ENCODE data around the gene CSMD2. TPM values are rescaled to one million over a fixed set of nuclear protein-coding genes. Genes with fewer than 3 reads are reported as not detected.
A peak's percentile ranks its signal among the peaks of the same experiment; 100 is the strongest.

Gene CSMD2
- total RNA-seq, 1 experiment from 2014 or later, result 13.2 TPM

DNA sequence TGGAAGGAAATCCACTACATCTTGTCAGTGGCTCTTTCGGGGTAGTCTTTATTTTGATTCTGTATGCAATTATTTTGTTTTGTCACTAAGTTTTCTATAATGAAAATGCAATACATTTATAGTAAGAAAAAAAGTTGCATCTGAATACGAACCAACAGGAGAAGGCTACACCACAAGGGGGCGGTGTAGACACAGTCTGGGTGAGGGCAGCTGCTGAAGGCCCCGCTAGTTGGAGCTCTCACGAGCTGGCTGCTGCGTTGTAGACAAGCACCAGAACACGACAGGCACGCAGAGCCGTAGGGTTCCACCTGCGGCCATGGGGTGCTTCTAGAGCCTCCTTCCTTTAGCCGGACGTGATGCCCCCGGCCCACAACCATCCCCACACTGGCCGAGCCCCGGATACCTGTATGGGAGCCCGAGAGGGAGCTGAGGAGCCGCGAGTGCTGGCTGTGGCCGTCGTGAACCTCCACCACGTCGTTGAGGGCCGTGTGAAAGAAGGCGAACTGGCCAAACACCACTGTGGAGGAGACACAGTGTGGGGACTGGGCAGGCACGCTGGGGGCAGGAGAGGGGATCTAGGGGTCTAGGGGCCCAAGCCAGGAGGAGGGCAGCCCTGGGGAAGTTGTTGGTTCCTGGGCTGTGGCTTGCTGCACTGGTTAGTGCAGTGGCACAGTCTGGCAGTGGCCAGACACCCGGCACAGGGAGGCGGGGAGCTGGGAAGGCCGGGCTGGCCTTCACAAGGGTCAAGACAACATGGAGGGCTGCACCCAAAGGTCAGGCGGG, 531.8 kb downstream of the CSMD2 start:
- TF ChIP-seq, protein P1, sequence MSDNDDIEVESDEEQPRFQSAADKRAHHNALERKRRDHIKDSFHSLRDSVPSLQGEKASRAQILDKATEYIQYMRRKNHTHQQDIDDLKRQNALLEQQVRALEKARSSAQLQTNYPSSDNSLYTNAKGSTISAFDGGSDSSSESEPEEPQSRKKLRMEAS (CRISPR knock-in tag; IDR thresholded peaks at IDR 0.05), result 0 out of 2 replicates have a peak, but pooled peaks have one; percentile 29
- TF ChIP-seq, protein P2, sequence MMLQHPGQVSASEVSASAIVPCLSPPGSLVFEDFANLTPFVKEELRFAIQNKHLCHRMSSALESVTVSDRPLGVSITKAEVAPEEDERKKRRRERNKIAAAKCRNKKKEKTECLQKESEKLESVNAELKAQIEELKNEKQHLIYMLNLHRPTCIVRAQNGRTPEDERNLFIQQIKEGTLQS (CRISPR knock-in tag; conservative IDR thresholded peaks at IDR 0.05), result no peak
- peak; percentile 49; the same call in 1 of the 2 replicates for TF ChIP-seq FOXP1 (CRISPR knock-in tag; IDR thresholded peaks at IDR 0.05; ENCODE audit: borderline replicate concordance)
- TF ChIP-seq, protein P3, sequence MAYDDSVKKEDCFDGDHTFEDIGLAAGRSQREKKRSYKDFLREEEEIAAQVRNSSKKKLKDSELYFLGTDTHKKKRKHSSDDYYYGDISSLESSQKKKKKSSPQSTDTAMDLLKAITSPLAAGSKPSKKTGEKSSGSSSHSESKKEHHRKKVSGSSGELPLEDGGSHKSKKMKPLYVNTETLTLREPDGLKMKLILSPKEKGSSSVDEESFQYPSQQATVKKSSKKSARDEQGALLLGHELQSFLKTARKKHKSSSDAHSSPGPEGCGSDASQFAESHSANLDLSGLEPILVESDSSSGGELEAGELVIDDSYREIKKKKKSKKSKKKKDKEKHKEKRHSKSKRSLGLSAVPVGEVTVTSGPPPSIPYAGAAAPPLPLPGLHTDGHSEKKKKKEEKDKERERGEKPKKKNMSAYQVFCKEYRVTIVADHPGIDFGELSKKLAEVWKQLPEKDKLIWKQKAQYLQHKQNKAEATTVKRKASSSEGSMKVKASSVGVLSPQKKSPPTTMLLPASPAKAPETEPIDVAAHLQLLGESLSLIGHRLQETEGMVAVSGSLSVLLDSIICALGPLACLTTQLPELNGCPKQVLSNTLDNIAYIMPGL (CRISPR knock-in tag; IDR thresholded peaks at IDR 0.05), result peak; percentile 57
- TF ChIP-seq, protein P4, sequence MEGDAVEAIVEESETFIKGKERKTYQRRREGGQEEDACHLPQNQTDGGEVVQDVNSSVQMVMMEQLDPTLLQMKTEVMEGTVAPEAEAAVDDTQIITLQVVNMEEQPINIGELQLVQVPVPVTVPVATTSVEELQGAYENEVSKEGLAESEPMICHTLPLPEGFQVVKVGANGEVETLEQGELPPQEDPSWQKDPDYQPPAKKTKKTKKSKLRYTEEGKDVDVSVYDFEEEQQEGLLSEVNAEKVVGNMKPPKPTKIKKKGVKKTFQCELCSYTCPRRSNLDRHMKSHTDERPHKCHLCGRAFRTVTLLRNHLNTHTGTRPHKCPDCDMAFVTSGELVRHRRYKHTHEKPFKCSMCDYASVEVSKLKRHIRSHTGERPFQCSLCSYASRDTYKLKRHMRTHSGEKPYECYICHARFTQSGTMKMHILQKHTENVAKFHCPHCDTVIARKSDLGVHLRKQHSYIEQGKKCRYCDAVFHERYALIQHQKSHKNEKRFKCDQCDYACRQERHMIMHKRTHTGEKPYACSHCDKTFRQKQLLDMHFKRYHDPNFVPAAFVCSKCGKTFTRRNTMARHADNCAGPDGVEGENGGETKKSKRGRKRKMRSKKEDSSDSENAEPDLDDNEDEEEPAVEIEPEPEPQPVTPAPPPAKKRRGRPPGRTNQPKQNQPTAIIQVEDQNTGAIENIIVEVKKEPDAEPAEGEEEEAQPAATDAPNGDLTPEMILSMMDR (IDR thresholded peaks at IDR 0.05), result peak; percentile 85
- TF ChIP-seq, protein P5, sequence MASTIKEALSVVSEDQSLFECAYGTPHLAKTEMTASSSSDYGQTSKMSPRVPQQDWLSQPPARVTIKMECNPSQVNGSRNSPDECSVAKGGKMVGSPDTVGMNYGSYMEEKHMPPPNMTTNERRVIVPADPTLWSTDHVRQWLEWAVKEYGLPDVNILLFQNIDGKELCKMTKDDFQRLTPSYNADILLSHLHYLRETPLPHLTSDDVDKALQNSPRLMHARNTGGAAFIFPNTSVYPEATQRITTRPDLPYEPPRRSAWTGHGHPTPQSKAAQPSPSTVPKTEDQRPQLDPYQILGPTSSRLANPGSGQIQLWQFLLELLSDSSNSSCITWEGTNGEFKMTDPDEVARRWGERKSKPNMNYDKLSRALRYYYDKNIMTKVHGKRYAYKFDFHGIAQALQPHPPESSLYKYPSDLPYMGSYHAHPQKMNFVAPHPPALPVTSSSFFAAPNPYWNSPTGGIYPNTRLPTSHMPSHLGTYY (CRISPR knock-in tag; IDR thresholded peaks at IDR 0.05), result 0 out of 2 replicates have a peak, but pooled peaks have one; percentile 42
- TF ChIP-seq, protein P6, sequence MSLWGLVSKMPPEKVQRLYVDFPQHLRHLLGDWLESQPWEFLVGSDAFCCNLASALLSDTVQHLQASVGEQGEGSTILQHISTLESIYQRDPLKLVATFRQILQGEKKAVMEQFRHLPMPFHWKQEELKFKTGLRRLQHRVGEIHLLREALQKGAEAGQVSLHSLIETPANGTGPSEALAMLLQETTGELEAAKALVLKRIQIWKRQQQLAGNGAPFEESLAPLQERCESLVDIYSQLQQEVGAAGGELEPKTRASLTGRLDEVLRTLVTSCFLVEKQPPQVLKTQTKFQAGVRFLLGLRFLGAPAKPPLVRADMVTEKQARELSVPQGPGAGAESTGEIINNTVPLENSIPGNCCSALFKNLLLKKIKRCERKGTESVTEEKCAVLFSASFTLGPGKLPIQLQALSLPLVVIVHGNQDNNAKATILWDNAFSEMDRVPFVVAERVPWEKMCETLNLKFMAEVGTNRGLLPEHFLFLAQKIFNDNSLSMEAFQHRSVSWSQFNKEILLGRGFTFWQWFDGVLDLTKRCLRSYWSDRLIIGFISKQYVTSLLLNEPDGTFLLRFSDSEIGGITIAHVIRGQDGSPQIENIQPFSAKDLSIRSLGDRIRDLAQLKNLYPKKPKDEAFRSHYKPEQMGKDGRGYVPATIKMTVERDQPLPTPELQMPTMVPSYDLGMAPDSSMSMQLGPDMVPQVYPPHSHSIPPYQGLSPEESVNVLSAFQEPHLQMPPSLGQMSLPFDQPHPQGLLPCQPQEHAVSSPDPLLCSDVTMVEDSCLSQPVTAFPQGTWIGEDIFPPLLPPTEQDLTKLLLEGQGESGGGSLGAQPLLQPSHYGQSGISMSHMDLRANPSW (CRISPR knock-in tag; conservative IDR thresholded peaks at IDR 0.05; ENCODE audit: low read depth), result no peak
- ChIA-PET POLR2A (interaction anchor here (0.5 kb wide), 1 partner anchor 9 kb away, joined by 3 read pairs; no protein-coding TSS in a partner anchor), CTCF (interaction anchor here (0.5 to 2.2 kb wide), 72 partner anchors 9 to 1110 kb away, joined by 3 to 30 read pairs (median 4); partner anchors contain the start of gene TRIM62)
- peaks cover 8% of the 10 kb centered on the region for H3K36me3 Mint-ChIP-seq
- ATAC-seq (peak; percentile 76), DNase-seq (ENCODE audit: low spot score) (peak; percentile 96)
- H3K27ac Mint-ChIP-seq, result no peak overlapping the region
- H3K27me3 Mint-ChIP-seq (ENCODE audit: low read depth), result peaks cover 20% of the 10 kb centered on the region
- peaks cover 31% of the 10 kb centered on the region for H3K4me1 Mint-ChIP-seq
- H3K9me3 Mint-ChIP-seq, result peaks cover 3% of the 10 kb centered on the region
- no peak overlapping the region for H3K4me3 Mint-ChIP-seq

DNA sequence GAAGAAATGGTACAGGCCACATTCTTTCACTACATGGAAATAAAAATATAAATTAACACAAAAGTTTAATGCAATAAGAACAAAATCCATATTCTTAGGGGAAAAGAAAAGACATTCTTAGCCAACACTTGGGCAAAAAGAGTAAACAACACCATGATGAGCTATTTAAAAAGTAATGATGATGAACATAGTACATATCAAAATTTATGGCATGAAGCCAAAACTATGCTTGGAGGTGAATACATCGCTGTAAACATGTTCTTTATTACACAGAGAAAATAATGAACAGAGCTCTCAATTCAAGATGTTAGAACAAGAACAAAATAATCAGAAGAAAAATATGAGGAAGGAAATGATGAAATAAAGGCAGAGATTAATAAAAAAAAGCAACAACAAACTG, 534.3 kb downstream of the CSMD2 start:
- TF ChIP-seq, protein P7, sequence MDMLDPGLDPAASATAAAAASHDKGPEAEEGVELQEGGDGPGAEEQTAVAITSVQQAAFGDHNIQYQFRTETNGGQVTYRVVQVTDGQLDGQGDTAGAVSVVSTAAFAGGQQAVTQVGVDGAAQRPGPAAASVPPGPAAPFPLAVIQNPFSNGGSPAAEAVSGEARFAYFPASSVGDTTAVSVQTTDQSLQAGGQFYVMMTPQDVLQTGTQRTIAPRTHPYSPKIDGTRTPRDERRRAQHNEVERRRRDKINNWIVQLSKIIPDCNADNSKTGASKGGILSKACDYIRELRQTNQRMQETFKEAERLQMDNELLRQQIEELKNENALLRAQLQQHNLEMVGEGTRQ (CRISPR knock-in tag; IDR thresholded peaks at IDR 0.05), result no peak
- TF ChIP-seq ELF4 (CRISPR knock-in tag; IDR thresholded peaks at IDR 0.05; ENCODE audit: low read depth), result no peak
- TF ChIP-seq HMGA2 (CRISPR knock-in tag; IDR thresholded peaks at IDR 0.05), result no peak
- TF ChIP-seq, protein P3 (CRISPR knock-in tag; IDR thresholded peaks at IDR 0.05), result no peak
- TF ChIP-seq TEAD1 (CRISPR knock-in tag; IDR thresholded peaks at IDR 0.05), result no peak
- Mint-ChIP-seq H3K4me1 (peaks cover 15% of the 10 kb centered on the region), H3K4me3 (no peak overlapping the region), H3K27me3 (ENCODE audit: low read depth) (peaks cover 20% of the 10 kb centered on the region), H3K27ac (no peak overlapping the region), H3K9me3 (peaks cover 3% of the 10 kb centered on the region), H3K36me3 (peaks cover 3% of the 10 kb centered on the region)
- no peak for DNase-seq (ENCODE audit: low spot score)
- POLR2A ChIA-PET, result no interaction called here
- ATAC-seq, result no peak
- CTCF ChIA-PET, result interaction anchor here (0.8 to 0.9 kb wide), 2 partner anchors 130 to 533 kb away, joined by 3 to 5 read pairs; no protein-coding TSS in a partner anchor

Measured in WTC11 (cell line).